Stimulated activated CD8-positive, alpha-beta memory T cell treated with anti-CD3 and anti-CD28 coated beads, Interleukin-2, amount 100 ng/mL, for 1 hour (primary cell): ENCODE measurements around the gene SMAD5.

Experiments used
- DNase-seq, 2 donors: peaks; one replicate each; pipeline ENCODE4 v3.0.0-alpha.2; 2020; ENCODE audit warnings: low read depth in 2 of 2

SMAD5 gene

DNA sequence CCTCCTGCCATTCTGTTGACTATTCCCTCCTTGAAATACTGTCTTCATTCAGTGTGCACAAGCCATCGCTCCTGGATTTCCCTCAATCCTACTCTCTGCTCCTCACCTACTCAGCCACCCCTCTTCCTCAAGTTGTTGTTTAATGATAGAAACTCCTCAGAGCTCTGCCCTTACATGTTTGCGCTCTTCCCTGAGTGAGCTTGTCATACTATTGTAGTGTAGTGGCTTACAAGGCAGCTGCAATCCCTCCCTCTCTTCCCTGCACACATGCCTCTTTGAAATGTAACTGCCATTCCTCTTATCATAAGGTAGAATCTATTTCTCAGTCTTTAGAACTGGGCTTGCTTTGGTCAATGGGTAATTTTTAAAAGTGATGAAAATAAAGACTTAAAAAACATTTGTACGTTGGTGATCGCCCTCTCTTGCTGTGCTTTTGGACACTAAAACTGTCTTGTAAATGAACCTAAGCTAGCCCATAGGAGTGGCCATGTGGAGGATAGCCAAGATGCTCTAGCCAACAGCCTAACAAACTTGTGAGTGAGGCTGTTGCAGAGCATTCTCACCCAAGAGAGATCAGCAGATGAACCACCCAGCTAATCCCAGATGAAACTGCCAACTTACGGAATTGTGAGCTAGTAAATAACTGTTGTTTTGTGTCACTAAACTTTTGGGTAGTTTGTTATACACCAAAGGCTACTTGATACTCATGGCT lies 18.1 kb upstream of the SMAD5 start:
- no peak for DNase-seq

DNA sequence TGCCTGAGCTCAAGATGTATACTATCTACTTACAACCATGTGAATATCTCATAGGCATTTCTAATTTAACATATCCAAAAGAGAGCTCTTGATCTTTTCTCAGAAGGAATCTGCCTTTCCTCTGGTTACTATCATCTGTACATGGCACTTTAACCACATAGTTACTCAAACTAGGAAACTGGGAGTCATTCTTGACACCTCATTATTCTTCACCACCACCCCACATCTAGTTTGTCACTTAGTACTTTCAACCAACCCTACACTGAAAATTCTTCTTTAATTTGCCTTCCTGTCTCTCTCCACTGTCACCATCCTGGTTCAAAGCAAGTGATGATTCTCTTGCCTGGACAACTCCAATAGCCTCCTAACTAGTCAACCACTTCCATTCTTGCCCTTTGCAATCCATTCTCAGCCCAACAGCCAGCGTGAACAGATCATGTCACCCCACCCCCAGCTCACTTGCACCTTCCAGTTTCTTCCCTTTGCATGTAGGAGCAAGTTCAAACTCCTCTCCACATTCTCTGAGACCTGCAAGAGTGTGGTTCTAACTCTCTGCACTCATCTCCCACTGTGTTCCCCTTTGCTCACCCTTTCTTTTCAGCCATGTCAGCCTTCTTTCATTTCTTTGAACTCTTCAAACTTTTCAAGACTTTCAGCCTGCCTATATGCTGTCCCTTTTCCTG lies 17.3 kb upstream of the SMAD5 start:
- DNase-seq: no peak

DNA sequence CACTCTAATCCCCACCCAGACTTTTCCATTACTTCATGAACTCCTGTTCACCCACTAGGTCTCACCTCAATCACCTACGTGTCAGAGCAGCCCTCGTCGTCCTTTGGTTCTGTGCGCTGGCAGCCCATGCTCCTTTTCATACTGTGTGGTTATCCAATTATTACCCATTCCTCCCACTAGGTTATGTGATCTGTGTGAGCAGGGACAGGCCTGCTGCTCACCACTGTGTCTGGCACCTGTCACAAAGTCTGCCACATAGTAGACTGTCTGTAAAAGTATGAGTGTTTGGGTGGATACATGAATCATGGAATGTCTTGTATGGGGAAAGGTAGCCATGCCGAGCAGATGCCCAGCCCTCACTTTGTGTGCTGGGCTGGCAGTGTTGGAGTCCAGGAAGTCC lies 12.1 kb upstream of the SMAD5 start:
- DNase-seq: no peak

DNA sequence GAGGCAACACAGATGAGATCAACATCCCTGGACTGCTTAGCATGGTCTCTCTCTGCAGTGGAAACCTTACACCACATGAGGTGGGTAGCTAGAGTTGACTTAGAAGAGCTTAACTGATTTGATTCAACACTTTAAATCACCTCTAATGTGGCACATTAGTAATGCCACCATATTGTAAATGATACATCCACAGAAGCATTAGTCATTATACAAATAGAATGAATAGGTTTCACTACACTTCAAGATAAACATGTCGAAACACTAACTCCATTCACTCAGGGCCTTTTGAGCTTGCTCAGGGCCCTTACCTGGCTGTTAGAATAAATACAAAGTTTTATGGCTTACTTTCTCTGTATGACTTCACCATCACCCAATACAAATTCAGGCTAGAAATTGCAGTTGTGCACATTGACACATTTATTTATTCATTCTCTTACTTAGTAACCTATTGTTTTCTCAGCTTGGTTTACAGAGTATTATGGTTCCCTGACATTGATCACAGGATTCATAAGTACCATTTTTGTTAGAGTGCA lies 9.3 kb upstream of the SMAD5 start:
- DNase-seq: no peak

DNA sequence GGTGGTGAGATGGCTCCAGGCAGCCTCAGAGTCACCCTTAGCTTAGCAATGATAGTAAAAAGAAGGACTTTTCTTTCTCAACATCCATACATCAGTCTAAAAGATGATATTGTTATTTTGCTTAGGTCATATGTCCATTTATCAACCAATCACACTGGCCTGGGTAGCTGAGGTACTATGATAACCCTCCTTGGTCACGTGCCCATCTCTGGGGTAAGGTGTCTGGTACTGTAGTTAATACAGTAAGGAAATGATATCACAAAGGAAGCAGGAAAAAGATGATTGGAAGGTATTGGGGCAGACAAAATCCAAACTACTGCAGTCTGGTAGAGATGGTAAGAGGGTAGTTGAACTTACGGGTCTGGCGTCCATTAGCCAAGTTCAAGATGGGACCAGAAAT lies 5.1 kb upstream of the SMAD5 start:
- DNase-seq: no peak

DNA sequence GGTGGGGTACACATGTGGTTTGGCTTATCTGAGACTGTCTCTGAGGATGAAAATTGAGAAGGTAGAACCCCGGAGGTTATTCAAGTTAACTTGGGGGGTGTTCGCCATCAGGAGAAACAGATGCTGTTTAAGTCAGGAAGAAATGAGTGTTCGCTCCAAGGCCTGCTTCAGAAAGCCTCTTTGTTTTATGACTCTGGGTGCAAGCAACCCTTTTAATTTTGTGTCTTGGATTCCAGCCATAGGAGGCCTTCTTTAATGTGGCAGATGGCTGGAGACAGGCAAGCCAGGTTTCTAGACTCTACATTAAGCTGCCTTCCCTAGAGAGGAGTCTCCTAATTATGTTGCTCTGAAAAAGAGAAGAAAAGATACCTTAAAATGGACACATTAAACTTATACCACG lies 4.2 kb upstream of the SMAD5 start:
- DNase-seq: no peak

DNA sequence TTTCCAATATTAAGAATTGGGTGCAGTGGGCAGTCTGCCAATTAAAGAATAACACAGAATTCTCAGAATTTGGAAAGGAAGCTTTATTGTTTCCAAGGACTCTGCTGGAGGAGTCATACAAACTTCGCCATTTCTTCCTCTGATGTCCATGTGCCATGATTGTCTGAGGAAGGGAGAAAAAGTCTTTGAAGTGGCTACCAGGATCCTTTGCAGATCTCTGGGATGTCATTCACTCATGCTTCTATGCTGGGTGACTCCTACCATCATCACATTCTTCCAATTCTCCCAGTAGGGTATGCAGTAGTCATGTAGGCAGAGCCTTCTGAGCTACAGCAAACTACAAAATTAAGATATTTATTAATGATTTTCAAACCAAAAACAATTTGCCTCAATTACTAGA lies 3.2 kb upstream of the SMAD5 start:
- DNase-seq: no peak

DNA sequence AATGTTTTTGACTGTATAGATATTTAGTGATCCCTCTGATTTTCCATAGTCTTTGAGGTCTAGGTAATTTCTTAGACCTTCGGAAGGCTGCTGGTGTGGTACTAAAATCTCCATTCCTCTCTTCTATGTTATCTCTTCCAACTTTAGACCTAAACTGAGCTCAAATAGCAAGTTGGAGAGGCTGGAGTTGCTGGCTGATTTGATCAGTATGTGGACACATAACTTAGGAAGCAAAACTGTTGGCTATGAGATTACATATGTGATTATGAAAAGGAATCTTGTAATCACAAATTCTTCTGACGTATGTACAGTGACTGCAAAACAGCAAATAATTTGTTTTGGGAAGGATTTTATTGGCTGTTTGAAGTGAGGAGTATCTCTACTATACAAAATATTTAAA lies 2.1 kb upstream of the SMAD5 start:
- no peak for DNase-seq

DNA sequence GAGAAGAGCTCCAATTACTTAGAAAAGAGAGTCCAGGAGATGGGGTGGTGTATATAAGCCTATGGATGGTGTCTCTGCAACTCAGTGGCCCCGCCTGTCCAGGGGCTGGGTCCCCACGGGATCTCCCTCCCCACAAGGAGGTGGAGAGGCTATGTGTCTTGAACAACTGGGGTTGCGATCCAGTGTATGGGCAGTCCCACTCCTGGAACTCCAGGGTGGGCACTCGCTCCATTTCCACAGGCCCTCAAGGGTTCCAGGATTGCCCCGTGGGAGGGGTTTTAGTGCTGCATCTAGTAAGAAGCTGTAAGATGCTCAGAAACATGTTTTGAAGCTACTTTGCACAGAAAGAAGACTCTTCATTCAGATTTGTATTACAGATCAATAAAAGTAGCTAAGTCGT lies 558 bp upstream of the SMAD5 start:
- no peak for DNase-seq

DNA sequence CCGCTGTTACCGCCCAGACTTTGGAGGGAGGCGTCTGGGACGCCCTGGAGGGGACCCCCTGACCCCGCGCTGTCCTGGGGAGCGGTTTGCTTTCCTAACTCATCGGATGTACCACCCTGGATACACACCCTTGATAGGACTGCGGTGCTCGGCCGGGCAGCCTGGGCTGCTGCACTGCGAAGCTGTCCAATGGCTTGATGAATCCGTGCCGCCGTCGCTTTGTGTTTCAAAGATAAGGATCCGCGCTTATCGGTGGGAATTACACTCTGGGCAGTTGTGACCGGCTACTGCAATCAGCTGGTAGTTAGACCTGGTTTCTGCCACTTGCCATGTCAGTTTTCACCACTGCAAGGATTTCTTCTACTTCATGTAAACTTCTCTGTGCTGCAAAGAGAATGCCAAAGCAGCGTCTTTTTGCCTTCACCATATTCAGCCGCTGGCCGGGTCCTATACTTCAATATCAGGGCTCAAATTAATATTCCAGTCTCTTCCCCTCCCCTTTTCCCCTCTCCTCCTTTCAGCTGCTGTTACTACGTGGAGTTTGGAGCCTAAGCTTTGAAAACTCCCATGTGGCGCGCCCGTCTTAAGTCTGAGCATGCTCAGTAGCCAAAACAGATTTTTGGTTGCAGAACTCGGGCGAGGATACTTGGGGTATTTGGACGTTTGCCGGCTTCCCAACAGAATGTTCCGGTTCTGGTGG lies 727 bp downstream of the SMAD5 start:
- DNase-seq: no peak

DNA sequence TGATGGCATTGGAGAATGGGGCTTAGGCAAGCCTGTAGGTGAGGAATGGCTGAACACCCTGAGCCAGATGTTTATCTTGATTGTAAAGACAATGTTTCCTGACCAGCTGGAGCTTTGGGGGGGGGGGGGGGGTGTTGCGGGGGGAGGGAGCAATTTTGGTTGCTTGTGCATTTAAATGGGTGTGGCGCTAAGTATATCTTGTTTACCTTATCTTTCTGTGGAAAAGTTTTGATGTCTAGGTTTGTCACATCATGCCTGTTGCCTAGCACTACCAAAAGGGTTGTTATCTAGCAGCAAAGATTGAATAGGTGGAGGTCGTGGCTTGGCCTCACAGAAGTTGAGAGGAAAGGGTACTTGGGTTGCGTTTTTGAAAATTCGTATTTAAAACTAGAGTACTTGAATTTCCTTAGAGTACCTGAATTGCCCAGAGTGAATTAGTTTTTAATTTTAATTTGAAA lies 1.3 kb downstream of the SMAD5 start:
- DNase-seq: no peak

DNA sequence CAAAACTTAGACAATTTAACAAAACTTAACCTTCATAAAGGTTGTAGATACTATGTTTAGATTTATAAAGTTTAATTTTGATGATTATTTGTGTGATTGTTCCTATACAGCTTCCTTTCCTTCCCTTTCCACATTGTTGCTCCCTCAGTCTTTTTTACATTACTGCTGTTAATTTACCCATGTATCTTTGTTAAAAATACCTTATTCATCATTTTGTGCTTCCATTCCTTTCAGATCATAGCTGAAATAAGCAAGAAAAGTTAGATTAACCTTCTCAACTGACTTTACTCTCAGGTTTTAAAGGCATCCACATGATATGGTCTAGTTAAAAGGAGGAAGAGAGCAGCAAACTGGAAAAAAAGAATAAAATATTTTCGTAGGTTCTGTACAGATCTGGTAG lies 2.0 kb downstream of the SMAD5 start:
- no peak for DNase-seq

DNA sequence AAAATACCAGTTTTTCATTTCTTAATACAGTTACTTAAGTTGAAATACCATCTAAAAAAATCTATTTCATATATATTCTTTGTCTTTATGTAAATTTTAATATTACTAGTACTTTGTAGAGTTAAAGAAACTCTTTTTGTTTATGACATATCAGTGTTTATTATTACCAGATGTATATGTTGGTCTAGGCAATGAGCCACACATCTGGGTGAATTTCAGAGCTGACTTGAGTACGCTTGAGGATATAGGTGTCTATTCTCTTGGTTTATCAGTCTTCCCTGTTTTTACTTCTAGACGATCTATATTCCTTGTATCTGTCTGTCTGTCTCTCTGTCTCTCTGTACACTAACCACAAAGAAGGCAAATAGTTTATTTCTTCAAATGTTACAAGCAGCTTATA lies 2.9 kb downstream of the SMAD5 start:
- DNase-seq: no peak

DNA sequence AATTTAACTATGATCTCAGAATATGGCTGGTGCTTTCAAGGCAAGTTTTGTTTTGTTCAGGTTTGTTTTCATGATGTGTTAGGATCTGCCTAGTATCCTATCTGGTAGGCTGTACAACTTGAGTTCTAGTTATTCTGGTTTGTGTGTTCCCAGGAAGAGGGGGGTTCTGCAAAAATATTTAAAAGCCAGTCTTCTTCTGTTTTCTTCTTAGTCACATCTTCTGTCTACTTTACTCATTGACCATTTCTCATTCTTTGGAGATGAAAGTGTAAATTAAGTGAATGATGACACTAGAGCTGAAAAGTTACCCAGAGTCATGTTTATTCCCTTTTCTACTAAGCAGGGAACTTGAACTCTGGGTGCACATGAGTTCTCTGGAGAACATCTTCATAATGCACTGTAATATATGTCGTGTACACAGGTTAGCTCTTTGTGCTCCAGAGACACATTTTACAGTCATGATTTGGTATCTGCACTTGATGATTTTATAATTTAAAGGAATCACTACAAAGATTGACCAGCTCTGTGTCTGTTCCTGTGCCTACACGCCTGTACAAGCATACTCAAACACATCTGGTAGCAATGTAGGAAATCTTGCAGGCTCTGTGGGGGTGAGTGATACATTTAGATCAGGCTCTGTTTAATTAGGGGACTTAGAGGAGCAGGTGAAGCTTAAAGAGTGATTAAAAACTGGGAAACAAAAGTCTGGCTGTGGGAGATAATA lies 5.0 kb downstream of the SMAD5 start:
- no peak for DNase-seq

DNA sequence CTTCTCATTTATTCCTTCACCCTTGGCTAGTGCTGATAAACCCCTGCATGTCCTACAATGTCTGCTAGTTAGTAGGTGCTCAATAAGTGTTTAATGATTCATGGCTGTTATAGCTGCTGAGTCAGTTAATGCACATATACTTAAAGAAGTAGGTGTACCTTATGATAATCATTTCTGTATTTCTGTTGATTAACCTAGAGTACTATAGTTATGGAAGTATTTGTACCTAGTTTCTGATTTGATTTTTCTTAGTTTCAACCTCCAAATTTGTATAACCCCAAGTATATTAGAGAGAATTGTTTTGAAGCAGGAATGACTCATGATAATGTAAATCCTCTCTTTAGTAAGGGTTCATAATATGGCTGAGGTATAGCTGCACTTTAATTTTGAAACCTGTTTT lies 8.9 kb downstream of the SMAD5 start:
- no peak for DNase-seq

DNA sequence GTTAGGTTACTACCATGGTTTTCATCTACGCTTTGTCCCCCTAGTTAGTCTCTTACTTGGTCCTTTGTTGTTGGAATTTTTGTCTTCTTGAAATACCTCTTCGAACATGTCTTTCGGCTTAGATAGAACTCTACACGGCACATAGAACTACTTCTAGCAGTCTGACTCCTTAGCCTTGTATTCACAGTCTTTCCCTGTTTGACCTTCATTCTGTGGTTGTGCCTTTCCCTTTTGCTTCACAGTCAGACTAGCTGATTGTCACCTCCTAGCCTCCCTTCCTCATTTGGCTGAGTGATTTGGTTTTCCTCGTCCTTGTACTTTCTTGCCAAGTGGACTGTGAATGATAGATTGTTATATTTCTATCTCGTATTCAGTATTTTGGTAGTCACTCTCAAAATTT lies 10.7 kb downstream of the SMAD5 start:
- no peak for DNase-seq

DNA sequence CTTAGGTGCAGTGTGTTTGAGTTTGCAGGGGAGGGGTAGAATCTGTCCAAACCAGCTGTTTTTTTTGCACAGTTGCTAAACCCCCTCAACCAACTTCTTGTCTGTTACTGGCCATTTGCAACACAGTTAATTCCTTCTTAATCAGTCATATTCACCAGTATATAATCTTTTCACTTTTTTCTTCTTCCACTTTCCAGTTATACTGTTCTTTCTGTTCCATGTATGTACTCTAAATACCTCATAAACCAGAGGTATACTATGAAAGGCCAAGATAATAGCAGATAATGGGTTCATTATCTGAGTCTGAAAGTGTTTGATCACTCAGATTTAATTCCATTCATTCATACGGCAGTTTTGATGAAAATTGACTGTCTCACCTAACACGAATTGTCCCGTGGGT lies 11.1 kb downstream of the SMAD5 start:
- DNase-seq: no peak

DNA sequence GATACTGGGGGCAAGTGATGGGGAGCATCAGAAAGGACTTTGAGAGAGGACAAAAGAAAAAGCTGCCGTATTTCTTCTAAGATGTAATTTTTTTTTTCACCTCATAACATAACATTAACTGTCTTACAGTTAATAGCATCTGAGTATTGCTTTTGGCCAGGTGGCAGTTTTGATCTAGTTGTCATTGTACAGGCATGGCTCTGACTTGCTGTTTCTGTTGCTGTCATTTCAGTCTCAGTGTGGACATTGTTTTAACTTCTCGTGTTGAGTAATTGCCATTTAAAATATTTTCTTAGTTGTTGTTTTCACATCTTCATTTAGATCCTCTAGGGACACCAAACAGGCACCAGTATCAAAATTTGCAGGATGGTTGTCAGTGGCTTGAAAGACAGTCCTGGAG lies 12.4 kb downstream of the SMAD5 start:
- no peak for DNase-seq

DNA sequence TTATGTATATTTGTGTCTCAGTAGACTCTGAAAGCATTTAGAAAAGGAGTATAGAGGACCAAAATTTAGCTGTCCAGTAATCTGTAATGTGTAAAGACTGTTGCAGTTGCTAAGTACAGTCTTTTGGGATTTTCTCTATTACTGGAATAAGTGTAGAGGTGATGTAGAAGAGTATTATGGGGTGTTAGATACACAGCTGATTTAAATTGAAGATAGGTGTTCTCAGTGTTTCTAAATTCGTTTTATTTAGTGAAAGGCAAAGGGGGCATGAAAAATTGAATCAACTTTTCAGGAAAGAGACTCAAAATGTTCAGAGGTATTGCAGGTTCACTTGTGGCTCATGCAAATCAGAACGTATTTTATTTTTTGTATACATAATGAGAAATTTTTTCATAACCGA lies 13.6 kb downstream of the SMAD5 start:
- no peak for DNase-seq

DNA sequence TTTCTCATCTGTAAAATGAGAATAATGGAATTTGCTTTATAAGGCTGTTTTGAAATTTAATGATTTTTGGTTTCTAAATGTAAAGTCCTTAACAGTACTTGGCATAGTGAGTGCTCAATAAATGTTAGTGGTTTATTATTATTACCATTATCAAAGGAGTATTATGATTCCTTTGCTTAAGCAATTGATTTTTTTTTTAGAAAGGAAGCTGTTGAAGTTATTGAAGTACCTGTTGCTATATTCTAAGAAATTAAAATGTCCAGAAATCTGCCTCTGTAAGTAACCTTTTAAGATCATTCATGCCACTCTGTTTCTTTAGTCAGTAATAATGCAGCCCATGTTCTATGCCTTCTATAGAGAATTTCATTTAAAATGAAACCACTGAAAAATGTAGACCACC lies 15.0 kb downstream of the SMAD5 start:
- DNase-seq: no peak

DNA sequence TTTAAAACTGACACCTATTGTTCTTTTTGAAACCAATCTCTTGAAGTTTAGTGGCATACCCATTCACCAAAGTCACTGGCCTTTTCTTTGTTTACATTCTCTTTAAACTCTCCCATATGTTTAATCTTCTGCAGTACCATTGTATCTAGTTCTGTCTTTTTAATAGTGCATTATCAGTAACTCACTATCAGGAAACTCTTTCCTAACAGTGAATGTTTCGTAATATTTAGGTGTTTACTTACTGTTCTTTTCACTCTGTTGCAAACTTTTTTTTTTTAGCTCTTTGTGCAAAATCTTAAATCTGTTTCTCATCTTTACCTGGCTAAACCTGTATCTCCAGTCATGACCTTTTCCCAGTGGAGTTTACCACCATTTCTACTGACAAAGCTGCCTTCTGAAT lies 17.2 kb downstream of the SMAD5 start:
- DNase-seq: no peak

DNA sequence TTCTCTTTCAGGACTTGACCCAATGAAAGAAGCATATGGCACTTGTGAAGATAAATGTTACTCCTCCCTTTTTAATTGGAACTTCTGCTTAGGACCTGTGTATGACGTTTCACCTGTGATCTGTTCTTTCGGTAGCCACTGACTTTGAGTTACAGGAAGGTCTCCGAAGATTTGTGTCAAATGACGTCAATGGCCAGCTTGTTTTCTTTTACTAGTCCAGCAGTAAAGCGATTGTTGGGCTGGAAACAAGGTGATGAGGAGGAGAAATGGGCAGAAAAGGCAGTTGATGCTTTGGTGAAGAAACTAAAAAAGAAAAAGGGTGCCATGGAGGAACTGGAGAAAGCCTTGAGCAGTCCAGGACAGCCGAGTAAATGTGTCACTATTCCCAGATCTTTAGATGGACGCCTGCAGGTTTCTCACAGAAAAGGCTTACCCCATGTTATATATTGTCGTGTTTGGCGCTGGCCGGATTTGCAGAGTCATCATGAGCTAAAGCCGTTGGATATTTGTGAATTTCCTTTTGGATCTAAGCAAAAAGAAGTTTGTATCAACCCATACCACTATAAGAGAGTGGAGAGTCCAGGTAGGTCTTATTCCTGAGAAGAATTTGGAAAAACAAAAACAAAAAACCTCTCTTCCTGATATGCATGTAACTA lies 21.1 kb downstream of the SMAD5 start:
- DNase-seq: no peak
